HepG2 (cell line): Measurements from ENCODE around the gene WWC2. TPM values are rescaled to one million over a fixed set of nuclear protein-coding genes. Genes with fewer than 3 reads are reported as not detected.

Experiments
- EP300 ChIP-seq, 3 experiments: sonication (generic) in 1 of 3; formaldehyde crosslinking in 1 of 3; IDR thresholded peaks; 2 replicates each; pipeline versions ENCODE4 v1.5.1 to v1.6.1; 2011 to 2020; ENCODE audit warnings: low read depth in 2 of 3, low read length in 2 of 3, borderline replicate concordance in 1 of 3, improper control_type of control experiment in 1 of 3, mild to moderate bottlenecking in 1 of 3, missing genetic modification reagents in 1 of 3, moderate library complexity in 1 of 3
- JARID2 ChIP-seq: sonication (generic); formaldehyde crosslinking; IDR thresholded peaks from 2 replicates; pipeline ENCODE4 v1.8.1; 2023; ENCODE audit warnings: missing genetic modification reagents, inconsistent platforms; ENCODE audit not compliant: insufficient replicate concordance
- MXD4 ChIP-seq: IDR thresholded peaks from 2 replicates; pipeline ENCODE4 v1.6.1; 2016; ENCODE audit warnings: mild to moderate bottlenecking, missing biosample characterization, missing genetic modification reagents
- NAIF1 ChIP-seq: sonication (generic); formaldehyde crosslinking; IDR thresholded peaks from 2 replicates; pipeline ENCODE4 v1.5.0; 2020; ENCODE audit warnings: mild to moderate bottlenecking, missing genetic modification reagents, borderline replicate concordance
- NR1H2 ChIP-seq: sonication (generic); formaldehyde crosslinking; IDR thresholded peaks from 2 replicates; pipeline ENCODE4 v1.8.1; 2022; ENCODE audit warnings: low read depth, missing genetic modification reagents, borderline replicate concordance
- PAF1 ChIP-seq: IDR thresholded peaks from 2 replicates; pipeline ENCODE4 v1.6.1; 2016; ENCODE audit warnings: missing genetic modification reagents, missing compliant biosample characterization
- POLR2A ChIP-seq, 2 experiments: IDR thresholded peaks; 2 replicates each; pipeline ENCODE4 v1.6.1; 2011; ENCODE audit warnings: low read depth in 2 of 2, low read length in 2 of 2, mild to moderate bottlenecking in 1 of 2, moderate library complexity in 1 of 2; ENCODE audit not compliant: insufficient read depth in 1 of 2
- POLR2AphosphoS2 ChIP-seq: IDR thresholded peaks from 2 replicates; pipeline ENCODE4 v1.6.1; 2011; ENCODE audit warnings: low read depth, low read length, improper control_type of control experiment
- RFX5 ChIP-seq: IDR thresholded peaks from 2 replicates; pipeline ENCODE4 v1.6.1; 2011; ENCODE audit warnings: low read depth, low read length, improper control_type of control experiment
- RXRA ChIP-seq: sonication (generic); formaldehyde crosslinking; IDR thresholded peaks from 2 replicates; pipeline ENCODE4 v1.5.1; 2020; ENCODE audit warnings: missing genetic modification reagents
- TCF7L2 ChIP-seq: IDR thresholded peaks from 2 replicates; pipeline ENCODE4 v1.6.1; 2011; ENCODE audit warnings: mild to moderate bottlenecking, low read depth, low read length, moderate library complexity
- ZBTB49 ChIP-seq: sonication (generic); formaldehyde crosslinking; IDR thresholded peaks from 2 replicates; pipeline ENCODE4 v1.4.0; 2020; ENCODE audit warnings: missing genetic modification reagents, borderline replicate concordance
- ZNF263 ChIP-seq: sonication (generic); formaldehyde crosslinking; IDR thresholded peaks from 2 replicates; pipeline ENCODE4 v1.4.0; 2020; ENCODE audit warnings: missing genetic modification reagents
- ZNF317 ChIP-seq: sonication (generic); formaldehyde crosslinking; IDR thresholded peaks from 2 replicates; pipeline ENCODE4 v1.5.0; 2020; ENCODE audit warnings: mild to moderate bottlenecking, missing genetic modification reagents
- ZNF33B ChIP-seq: sonication (generic); formaldehyde crosslinking; IDR thresholded peaks from 2 replicates; pipeline ENCODE4 v1.5.1; 2020; ENCODE audit warnings: mild to moderate bottlenecking, missing genetic modification reagents
- ZNF674 ChIP-seq: sonication (generic); formaldehyde crosslinking; IDR thresholded peaks from 2 replicates; pipeline ENCODE4 v1.5.0; 2020; ENCODE audit warnings: low read depth, mild to moderate bottlenecking, missing genetic modification reagents
- ZNF777 ChIP-seq: sonication (generic); formaldehyde crosslinking; IDR thresholded peaks from 2 replicates; pipeline ENCODE4 v1.4.0; 2020; ENCODE audit warnings: missing genetic modification reagents
- ZNF841 ChIP-seq: sonication (generic); formaldehyde crosslinking; IDR thresholded peaks from 2 replicates; pipeline ENCODE4 v1.8.1; 2023; ENCODE audit warnings: missing genetic modification reagents, borderline replicate concordance
- ZSCAN9 ChIP-seq: IDR thresholded peaks from 2 replicates; pipeline ENCODE4 v1.6.1; 2016; ENCODE audit warnings: borderline replicate concordance
- polyA plus RNA-seq, 8 experiments: library from polyadenylated mRNA; depleted of rRNA in 3 of 8; stranded (reverse) in 7 of 8; unstranded in 1 of 8; fragments of >200 nt; fragmentation: Illumina TruSeq in 4 of 8; extraction: Trizol in 4 of 8; gene quantifications; 2 replicates each; pipeline versions ENCODE4 v1.2.1 to v1.2.3, GENCODE V29; 2011 to 2016; ENCODE audit warnings: low read depth in 4 of 8, missing spikeins in 1 of 8, mixed read lengths in 1 of 8; ENCODE audit not compliant: insufficient read depth in 1 of 8
- total RNA-seq, 5 experiments: library from RNA; depleted of rRNA; stranded (reverse); fragments of >200 nt; fragmentation: Illumina TruSeq; extraction: Trizol; gene quantifications; 2 replicates each; pipeline ENCODE4 v1.2.3, GENCODE V29; 2016; ENCODE audit warnings: low read depth in 1 of 5
- TF ChIP-seq, protein P1 (sequence below): sonication (generic); formaldehyde crosslinking; IDR thresholded peaks from 2 replicates; pipeline ENCODE4 v1.8.1; 2023; ENCODE audit warnings: mild to moderate bottlenecking, missing genetic modification reagents
- TF ChIP-seq, protein P2 (sequence below): sonication (generic); formaldehyde crosslinking; IDR thresholded peaks from 2 replicates; pipeline ENCODE4 v1.4.0; 2020; ENCODE audit warnings: missing genetic modification reagents, low read depth, mild to moderate bottlenecking, borderline replicate concordance
- TF ChIP-seq, protein P3 (sequence below): sonication (generic); formaldehyde crosslinking; IDR thresholded peaks from 2 replicates; pipeline ENCODE4 v1.4.0; 2020; ENCODE audit warnings: mild to moderate bottlenecking, missing genetic modification reagents
- TF ChIP-seq, protein P4 (sequence below): sonication (generic); formaldehyde crosslinking; IDR thresholded peaks from 2 replicates; pipeline ENCODE4 v1.5.1; 2020; ENCODE audit warnings: missing genetic modification reagents, mild to moderate bottlenecking, borderline replicate concordance

WWC2 gene
- total and polyA plus RNA-seq, 2 of the 13 experiments (the other 11 are each of a cell fraction or from before 2014, with no cell fraction given), result 40.0 to 50.1 TPM

DNA sequence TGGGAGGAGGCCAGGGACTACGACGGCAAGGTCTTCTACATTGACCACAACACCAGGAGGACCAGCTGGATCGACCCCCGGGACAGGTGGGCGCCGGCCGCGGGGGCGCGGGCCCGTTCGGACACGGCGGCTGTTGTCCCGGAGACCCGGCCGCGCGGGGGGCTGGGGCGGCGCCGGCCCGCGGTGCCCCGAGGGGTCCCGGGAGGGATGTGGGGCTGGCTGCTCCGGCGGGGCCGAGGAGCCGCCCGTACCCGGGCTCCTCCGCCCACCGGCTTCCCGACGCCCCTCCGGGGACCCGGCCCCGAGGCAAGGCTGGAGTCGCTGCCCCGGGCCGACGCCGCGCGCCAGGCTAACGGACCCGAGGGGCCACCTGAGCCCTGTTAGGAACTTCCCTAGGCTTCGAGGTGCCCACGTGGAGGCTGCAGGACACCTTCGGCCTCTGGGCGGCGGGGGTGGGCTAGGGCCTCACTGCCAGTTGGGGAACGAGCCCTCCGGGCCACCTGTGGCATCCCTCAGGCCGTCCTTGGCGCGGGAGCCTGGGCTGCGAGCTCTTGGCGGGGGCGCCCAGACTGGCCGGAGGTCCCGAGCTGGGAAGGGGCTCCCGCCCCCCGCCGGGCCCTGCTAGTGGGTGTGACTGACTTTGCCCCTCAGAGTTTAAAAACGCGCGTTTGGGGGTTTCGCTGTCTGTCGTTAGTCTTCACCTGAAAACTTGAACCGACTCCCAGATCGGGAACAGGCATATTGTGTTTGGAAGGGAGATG lies 660 bp downstream of the WWC2 start (continued):
- TF ChIP-seq, protein P1, sequence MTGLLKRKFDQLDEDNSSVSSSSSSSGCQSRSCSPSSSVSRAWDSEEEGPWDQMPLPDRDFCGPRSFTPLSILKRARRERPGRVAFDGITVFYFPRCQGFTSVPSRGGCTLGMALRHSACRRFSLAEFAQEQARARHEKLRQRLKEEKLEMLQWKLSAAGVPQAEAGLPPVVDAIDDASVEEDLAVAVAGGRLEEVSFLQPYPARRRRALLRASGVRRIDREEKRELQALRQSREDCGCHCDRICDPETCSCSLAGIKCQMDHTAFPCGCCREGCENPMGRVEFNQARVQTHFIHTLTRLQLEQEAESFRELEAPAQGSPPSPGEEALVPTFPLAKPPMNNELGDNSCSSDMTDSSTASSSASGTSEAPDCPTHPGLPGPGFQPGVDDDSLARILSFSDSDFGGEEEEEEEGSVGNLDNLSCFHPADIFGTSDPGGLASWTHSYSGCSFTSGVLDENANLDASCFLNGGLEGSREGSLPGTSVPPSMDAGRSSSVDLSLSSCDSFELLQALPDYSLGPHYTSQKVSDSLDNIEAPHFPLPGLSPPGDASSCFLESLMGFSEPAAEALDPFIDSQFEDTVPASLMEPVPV (CRISPR knock-in tag), result no peak
- peak; percentile 49; the same call in 1 of the 2 replicates for TF ChIP-seq MXD4 (CRISPR knock-in tag)
- TF ChIP-seq ZBTB49 (CRISPR knock-in tag), result no peak
- TF ChIP-seq, protein P2, sequence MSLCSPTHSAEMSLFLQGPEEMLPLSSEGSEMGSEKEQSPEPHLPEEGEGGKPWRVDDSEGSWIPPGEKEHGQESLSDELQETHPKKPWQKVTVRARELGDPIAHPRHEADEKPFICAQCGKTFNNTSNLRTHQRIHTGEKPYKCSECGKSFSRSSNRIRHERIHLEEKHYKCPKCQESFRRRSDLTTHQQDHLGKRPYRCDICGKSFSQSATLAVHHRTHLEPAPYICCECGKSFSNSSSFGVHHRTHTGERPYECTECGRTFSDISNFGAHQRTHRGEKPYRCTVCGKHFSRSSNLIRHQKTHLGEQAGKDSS (CRISPR knock-in tag), result no peak
- TF ChIP-seq ZNF317 (CRISPR knock-in tag), result 0 out of 2 replicates have a peak, but pooled peaks have one; percentile 50
- TF ChIP-seq, protein P3, sequence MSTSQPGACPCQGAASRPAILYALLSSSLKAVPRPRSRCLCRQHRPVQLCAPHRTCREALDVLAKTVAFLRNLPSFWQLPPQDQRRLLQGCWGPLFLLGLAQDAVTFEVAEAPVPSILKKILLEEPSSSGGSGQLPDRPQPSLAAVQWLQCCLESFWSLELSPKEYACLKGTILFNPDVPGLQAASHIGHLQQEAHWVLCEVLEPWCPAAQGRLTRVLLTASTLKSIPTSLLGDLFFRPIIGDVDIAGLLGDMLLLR, result 0 out of 2 replicates have a peak, but pooled peaks have one; percentile 18
- TF ChIP-seq JARID2, result no peak
- TF ChIP-seq ZNF674 (CRISPR knock-in tag), result no peak
- TF ChIP-seq RFX5, result no peak
- TF ChIP-seq ZNF263 (CRISPR knock-in tag), result no peak
- TF ChIP-seq RXRA (CRISPR knock-in tag), result peak; percentile 48; the same call in 1 of the 2 replicates
- no peak for TF ChIP-seq EP300 (IDR thresholded peaks at IDR 0.05; ENCODE audit: low read depth in 2 of 2, low read length in 2 of 2)
- TF ChIP-seq EP300 (CRISPR knock-in tag; IDR thresholded peaks at IDR 0.05; ENCODE audit: borderline replicate concordance), result no peak
- no peak for TF ChIP-seq POLR2AphosphoS2
- TF ChIP-seq ZNF777 (CRISPR knock-in tag), result no peak; the same call in 1 of the 2 replicates
- no peak for TF ChIP-seq TCF7L2
- TF ChIP-seq ZNF841 (CRISPR knock-in tag), result no peak
- no peak for TF ChIP-seq ZSCAN9 (CRISPR knock-in tag)
- no peak for TF ChIP-seq POLR2A (IDR thresholded peaks at IDR 0.05; ENCODE audit: insufficient read depth in 1 of 2, low read depth in 2 of 2, low read length in 2 of 2)
- TF ChIP-seq NR1H2, result no peak
- TF ChIP-seq, protein P4, sequence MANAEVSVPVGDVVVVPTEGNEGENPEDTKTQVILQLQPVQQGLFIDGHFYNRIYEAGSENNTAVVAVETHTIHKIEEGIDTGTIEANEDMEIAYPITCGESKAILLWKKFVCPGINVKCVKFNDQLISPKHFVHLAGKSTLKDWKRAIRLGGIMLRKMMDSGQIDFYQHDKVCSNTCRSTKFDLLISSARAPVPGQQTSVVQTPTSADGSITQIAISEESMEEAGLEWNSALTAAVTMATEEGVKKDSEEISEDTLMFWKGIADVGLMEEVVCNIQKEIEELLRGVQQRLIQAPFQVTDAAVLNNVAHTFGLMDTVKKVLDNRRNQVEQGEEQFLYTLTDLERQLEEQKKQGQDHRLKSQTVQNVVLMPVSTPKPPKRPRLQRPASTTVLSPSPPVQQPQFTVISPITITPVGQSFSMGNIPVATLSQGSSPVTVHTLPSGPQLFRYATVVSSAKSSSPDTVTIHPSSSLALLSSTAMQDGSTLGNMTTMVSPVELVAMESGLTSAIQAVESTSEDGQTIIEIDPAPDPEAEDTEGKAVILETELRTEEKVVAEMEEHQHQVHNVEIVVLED, result no peak
- no peak for TF ChIP-seq PAF1 (CRISPR knock-in tag)
- TF ChIP-seq NAIF1 (CRISPR knock-in tag), result no peak
- no peak for TF ChIP-seq ZNF33B (CRISPR knock-in tag)
